GM21367 (cell line): ENCODE measurements around the gene SLC35B4.

Source experiments
- ATAC-seq: cut with Tn5 transposase; IDR thresholded peaks from one replicate; pipeline ENCODE4 v1.9.1; 2021; ENCODE audit not compliant: unreplicated experiment

SLC35B4 gene

DNA sequence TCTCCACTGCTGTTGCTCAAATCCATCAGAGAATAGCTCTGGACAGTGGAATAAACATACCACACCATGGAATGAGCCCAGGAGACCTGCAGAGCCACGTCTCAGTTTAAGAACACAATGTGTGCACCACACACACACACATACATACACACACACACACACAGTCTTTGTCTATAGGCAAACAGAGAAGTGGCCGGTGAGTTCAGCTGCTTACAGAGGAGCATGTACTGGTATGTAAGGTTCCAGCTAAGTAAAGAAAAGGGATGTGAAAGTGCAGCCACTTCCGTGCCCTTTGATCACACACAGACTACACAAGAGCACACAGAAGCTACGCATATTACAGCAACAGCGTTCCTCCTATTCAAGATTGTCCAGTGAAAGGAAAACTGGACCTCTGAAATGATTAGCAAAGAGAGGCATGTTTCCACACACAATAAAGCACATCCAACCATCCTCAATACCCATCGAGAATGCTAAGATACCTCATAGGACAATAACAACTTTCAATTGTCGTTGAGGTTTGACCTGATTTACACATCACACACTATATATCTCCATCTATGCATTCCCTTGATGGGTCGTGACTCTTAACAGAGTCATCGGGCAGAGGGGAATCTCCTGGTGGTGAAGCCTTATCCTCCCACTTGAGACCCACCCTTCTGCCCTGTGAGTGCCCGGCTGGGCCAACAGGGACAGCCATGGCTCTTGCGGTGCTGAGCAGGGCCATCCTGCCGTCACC lies 23.6 kb downstream of the SLC35B4 start:
- ATAC-seq: peak; percentile 100

DNA sequence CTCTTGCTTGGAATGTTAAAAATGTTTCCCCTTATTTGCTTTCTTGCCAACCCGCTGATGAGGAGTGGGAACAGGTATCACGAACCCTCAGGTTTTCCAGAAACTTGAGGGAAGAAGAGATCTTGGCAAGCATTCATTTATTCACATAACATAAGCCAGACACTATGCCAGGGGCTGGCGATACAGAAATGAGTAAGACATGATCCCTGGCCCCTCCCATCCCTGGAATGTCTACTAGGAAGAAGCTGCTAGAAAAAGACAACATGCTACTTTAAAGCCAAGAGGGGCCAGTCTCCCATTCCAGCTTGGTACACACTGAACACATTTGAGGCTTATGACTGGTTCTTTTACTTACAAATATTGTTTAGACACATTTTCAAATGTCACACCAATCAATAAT lies 26.4 kb downstream of the SLC35B4 start:
- no peak for ATAC-seq

DNA sequence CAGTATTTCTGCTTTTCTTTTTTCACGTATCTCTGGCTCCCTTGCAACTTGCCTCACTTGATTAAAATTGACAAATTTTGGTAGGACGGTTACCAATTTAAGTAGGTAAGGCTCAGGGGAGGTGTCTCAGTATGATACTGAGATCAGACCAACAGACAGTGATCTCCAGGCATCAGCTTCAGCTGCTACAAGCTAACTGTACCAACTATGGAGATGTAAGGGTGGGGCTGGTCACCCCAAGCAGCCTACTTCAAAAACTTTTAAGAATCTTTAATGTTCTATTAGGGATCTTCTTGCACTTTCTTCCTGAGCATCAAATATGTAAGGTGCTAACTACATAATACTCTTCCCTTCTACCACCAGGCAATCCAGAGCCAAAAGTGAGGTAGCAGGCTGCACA lies 26.9 kb downstream of the SLC35B4 start:
- no peak for ATAC-seq

DNA sequence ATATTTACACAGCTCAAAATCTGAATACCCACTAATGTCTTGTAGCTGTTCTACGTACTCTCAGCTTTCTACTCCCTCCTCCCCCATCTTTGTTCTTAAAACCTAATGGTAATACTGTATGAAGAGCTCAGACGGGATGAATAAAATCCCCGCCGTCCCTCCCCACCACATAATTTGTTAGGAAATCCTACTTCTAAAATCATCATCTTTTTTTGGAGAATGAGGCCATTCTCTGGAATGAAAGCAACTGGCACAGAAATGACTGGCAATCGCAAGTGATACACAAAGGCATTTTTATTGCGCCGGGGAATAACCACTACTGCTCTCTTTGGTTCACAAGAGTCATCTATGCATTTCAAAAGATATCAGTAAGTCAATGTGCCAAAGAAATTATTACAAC lies 27.3 kb downstream of the SLC35B4 start:
- no peak for ATAC-seq

DNA sequence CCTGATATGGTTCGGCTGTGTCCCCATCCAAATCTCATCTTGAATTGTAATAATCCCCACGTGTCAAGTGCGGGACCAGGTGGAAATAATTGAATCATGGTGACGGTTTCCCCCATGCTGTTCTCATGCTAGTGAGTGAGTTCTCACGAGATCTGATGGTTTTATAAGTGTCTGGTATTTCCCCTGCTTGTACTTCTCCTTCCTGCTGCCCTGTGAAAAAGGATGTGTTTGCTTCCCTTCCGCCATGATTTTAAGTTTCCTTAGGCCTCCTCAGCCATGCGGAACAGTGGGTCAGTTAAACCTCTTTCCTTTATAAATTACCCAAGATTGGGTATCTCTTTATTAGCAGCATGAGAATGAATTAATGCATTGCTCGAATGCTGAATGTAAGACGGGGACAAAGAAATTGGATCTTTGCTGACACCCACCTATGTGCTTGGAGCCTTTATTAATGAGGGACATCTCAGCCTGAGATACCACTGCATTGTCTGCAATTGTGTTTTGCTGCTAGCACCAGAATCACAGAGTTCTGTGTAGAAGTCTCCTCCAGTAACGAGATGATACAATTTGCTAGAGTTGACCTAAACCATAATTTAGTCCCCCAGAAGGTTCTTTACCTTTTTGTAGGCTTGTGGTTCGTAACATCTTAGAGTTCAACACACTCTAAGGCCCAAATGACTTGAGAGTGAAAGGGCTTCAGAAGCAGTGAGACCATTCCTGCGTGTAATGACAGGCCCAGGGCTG lies 28.6 kb downstream of the SLC35B4 start:
- no peak for ATAC-seq

DNA sequence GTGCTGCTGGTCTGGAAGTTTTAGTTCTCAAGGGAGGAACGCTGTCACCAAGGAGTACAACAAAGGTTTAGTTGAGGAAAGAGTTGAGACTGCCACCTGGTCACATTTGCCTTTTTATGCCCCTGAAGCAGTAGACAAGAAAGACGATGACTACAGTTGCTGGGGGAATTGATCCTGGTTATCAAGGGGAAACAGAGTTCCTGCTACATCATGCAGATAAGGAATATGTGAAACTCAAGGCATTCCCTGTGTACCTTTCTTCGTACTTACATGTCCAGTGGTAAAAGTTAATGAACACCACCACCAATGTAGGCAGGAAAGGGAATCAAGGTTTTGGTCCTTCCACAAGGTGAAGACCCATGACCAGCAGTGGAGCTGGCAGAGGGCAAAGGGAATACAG lies 31.8 kb downstream of the SLC35B4 start:
- ATAC-seq: no peak

DNA sequence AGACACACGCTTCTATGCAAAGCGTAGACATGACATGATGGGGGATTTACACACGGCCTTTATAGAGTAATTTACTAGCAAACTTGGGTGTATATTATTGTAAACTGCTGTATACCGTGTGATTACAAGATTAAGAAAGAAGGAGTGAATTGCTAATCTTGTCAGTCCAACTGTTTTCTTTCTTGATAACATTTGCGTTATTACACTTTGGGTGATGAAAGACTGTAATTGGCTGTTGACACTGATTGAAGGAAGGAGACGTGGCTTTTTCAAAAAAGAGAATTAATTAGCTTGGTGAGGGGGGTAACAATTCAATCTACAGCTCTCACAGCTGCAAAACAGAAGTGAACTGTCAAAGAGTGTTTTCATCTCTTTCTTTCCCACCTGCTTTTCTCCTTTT lies 32.7 kb downstream of the SLC35B4 start:
- no peak for ATAC-seq

DNA sequence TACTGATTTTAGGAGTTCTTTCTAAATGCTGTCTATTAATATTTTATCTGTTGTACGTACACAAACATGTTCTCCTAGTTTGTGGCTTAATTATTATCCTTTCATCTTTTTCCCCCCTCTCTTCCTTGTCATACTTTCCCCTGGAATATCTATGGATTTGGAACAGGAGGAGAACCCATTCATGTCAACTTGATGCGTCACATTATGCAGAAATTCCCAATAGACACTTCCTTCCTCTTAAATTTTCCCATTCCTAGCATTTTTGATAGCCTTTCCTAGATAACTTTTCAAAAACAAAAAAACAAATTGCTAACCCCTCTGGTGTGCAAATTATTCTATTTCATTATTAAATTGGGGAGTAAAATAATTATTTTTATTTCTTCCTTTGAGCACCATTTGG lies 36.2 kb downstream of the SLC35B4 start:
- no peak for ATAC-seq

DNA sequence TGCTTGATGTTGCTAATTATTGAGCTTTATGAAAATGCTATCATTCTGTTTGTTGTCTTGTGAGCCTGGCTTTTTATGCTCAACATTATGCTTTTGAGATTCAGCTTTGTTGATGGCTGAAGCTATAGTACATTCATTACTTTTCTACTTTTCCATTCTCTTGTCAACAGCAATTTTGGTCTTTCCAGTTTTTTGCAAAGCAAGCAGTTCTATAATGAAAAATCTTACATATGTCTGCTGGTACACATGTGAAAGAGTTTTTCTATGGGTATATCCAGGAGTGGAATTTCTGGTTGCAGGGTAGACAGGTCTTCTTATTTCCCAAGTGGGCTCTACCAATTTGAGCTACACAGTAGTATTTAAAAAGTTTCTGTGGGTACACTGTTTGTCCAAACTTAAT lies 36.8 kb downstream of the SLC35B4 start:
- no peak for ATAC-seq

DNA sequence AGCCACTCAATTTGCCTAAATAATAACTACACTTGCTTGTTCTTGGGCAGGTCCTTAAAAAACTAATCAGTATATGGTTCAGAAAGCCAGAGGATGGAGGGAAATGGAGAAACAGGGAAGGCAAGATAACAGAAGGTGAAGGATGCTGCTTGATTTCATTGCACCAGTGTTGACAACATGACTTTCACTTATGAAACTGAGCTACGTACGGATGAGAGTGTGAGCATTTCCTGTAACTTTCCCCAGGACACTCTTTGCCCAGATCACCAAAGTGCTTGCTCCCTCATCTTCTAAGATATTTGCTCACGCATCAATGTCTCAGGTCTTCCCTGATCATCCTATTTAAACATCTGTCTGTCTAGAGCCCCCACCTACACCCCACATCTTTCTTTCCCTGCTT lies 37.4 kb downstream of the SLC35B4 start:
- ATAC-seq: no peak

DNA sequence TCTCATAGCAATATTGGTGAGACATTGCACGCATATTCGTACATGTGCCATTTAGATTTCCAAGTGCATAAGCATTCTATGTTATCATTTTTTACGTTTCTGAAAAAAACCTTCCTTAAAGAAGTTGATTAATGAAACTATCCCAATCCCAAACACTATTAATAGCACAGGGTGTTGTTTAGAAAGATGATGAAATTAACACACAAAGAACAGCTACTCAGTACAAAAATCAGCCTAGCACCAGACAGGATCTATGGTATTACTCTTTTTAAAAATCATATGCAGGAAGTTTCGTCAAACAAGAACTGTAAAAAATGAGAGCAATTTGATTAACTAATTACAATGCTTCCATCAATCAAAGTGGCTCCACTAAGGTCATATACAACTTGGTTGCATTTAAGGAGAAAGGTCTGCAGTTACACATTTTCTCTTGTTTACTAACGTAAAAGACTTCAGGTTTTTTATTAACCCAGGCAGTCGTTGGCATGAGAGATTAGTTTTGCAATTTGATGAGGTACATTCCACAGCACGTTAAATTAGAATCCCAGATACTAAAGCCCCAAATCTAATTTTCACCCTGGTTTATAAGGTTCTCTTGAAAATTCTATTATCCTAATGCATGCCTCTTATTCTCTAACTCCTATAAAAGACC lies 38.1 kb downstream of the SLC35B4 start:
- no peak for ATAC-seq

DNA sequence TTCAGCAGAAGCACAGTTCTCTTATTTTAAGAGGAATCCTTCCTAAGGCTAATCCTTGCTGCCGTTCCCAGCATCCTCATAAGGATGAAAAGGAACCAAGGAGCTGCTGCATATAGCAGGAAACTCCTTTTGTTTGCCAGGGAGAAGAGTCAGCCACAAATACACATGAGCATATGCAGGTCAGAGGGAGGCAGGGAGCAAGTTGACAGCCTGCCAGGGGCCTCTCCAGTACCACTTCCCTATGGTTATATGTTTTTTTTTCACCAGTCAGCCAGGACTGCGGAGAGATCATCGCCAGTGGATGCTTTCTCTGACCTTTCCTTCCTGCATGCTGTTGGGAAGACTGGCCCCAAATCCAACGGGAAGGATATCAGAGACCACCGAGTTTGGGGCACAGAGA lies 39.8 kb downstream of the SLC35B4 start:
- no peak for ATAC-seq

DNA sequence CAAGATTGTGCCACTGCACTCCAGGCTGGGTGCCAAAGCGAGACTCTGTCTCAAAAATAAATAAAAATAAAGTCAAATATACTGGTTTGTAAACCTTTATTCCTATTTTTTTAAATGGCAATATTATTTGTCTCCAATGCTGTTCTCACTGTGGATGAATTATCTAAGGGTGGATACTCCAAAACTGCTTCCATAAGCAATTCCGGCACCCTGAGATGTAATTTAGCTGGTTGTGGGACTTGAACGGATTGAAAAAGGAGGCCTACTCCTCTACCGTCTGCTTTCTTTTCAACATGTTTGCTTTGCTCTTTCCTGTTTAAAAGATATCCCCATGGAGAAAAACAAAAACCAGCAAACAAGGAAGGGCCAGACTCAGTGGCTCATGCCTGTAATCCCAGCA lies 54.4 kb downstream of the SLC35B4 start:
- no peak for ATAC-seq

DNA sequence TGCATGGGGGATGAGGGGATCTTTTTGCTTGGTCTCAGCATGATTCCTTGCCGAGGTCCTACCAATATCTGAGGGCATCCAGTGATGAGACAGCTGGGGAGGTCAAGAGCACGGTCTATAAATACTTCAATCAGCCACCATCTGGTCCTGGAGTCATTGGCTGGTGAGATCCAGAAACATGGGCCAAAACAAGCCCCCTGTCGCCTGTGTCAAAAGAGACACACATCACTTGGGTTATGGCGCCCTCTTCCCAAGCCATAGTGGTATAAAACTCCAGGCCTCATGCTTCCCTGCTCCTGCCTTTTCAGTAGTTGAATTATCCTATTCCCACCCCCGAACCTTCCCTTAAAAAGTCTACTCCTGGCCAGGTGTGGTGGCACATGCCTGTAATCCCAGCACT lies 60.9 kb downstream of the SLC35B4 start:
- ATAC-seq: no peak

DNA sequence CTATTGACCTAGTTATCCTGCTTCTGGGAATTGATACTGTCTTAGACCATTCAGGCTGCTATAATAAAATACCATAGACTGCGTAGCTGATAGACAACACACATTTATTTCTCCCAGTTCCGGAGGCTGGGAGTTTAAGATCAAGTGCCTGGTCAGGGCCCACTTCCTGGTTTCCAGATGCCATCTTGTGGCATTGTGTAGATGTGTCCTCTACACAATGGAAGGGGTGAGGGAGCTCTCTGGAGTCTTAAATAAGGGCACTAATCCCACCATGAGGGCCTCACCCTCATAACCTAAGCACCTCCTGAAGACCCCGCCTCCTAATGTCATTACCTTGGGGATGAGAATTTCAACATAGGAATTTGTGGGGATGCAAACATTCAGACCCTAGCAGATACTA lies 62.4 kb downstream of the SLC35B4 start:
- no peak for ATAC-seq

DNA sequence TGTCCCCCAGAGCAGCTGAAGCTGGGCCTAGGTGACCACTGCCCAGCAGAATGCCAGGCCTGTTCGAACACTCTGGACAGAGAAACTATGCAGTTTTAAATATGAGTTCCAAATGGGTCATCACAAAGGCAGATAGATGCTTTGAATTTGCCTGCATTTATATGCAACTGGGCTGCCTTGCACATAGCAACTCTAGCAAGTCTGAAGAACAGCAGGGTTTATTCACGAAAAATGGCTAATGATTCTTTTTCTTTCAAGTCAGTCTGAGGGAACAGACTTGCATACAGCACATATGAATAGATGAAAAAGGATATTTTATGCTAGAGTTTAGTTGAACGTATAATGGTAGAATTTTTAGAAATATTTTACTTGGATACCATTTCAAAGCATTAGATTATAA lies 68.5 kb downstream of the SLC35B4 start:
- no peak for ATAC-seq

DNA sequence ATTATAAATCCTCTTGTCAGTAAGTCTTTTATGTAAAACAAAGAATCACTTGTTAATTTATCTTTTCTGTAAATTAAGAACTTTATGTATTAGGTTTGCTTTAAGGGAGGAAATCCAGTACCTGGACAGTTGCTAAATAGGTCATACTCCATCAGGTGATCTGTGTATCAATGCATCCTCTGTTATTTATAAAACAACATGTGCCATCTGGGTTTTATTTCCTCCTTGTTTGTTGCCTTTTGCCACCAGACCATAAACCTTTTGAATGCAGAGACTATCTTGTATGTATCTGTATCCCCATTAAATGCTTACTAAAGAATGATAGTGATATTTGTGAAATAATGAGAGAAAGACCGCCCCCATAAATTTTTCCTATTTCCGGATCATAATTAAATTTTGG lies 70.0 kb downstream of the SLC35B4 start:
- no peak for ATAC-seq

DNA sequence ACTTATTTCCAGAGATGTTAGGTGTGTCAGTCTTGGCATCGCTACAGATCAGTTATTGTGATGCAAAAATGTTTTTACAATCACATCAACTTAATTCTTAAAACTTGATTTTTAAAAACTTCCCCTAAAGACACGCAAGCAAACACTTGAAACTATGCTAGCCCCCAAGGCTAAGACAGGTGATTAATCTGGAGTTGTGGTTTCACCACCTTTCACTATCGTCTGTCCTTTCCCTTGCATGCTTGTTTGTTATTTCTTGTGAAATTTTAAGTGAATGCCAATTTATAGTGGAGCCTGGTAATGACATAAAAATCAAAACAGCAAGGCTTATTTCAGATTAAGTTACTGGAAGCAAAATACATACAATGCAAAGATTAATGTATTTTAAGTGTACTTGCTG lies 70.4 kb downstream of the SLC35B4 start:
- ATAC-seq: no peak

DNA sequence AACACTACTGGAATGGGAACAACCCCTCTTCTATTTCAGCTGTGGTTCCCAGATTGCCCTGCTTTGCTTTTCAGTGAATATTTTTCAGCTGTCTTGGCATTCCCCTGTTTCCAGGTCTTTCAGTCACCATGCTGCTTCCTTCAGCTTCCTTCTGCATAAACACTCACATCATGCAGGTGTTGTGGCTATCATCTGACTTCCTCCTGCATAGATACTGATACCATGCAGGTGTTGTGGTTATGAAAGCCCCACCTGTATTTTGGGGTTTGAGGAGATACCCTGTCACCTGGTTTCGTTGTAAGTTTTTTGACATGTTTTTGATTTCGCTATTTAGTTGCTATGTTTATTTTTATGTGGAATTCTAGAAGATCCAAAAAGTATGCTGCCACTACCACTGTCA lies 71.5 kb downstream of the SLC35B4 start:
- no peak for ATAC-seq
